Esophagus muscularis mucosa (tissue), 2 donors: ENCODE results near the gene SDE2.

Source experiments
- POLR2A ChIP-seq: fragments of 450-650 bp; IDR thresholded peaks from one replicate; pipeline ENCODE4 v1.6.1; 2017; ENCODE audit warnings: antibody characterized with exemption, moderate library complexity, mild to moderate bottlenecking, low read depth
- POLR2AphosphoS5 ChIP-seq, 2 donors: sonication (generic); formaldehyde crosslinking; IDR thresholded peaks; one replicate each; pipeline ENCODE4 v1.6.1; 2017; ENCODE audit warnings: antibody characterized with exemption in 2 of 2

DNA sequence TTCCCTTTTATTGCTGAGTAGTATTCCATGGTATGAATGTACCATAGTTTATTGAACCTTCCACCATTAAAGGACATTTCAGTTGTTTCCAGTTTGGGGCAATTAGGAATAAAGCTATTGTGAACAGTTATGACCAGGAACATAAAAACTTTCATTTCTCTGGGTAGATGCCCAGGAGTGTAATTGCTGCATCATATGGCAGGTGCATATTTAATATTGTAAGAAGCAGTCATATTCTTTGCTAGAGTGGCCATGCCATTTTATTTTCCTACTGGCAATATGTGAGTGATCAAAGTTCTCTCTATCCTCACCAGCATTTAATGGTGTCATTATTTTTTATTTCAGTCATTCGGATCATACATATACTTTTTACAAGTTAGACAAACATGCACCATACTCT is 39.5 kb upstream of the SDE2 start:
- TF ChIP-seq POLR2A (no peak), POLR2AphosphoS5 (IDR thresholded peaks at IDR 0.05) (no peak)
